GM12872 (cell line): ENCODE data around the gene DSTYK.

Source experiments
- TF ChIP-seq, protein P1 (sequence below): IDR thresholded peaks from 3 replicates; pipeline ENCODE4 v1.5.1; 2011; ENCODE audit warnings: low read depth, mild to moderate bottlenecking, low read length, moderate library complexity; ENCODE audit not compliant: insufficient read depth

DSTYK gene

GRCh38 chr1:205230982-205231381 is 19.5 kb upstream of the DSTYK start:
- TF ChIP-seq, protein P1, sequence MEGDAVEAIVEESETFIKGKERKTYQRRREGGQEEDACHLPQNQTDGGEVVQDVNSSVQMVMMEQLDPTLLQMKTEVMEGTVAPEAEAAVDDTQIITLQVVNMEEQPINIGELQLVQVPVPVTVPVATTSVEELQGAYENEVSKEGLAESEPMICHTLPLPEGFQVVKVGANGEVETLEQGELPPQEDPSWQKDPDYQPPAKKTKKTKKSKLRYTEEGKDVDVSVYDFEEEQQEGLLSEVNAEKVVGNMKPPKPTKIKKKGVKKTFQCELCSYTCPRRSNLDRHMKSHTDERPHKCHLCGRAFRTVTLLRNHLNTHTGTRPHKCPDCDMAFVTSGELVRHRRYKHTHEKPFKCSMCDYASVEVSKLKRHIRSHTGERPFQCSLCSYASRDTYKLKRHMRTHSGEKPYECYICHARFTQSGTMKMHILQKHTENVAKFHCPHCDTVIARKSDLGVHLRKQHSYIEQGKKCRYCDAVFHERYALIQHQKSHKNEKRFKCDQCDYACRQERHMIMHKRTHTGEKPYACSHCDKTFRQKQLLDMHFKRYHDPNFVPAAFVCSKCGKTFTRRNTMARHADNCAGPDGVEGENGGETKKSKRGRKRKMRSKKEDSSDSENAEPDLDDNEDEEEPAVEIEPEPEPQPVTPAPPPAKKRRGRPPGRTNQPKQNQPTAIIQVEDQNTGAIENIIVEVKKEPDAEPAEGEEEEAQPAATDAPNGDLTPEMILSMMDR = no peak

DNA sequence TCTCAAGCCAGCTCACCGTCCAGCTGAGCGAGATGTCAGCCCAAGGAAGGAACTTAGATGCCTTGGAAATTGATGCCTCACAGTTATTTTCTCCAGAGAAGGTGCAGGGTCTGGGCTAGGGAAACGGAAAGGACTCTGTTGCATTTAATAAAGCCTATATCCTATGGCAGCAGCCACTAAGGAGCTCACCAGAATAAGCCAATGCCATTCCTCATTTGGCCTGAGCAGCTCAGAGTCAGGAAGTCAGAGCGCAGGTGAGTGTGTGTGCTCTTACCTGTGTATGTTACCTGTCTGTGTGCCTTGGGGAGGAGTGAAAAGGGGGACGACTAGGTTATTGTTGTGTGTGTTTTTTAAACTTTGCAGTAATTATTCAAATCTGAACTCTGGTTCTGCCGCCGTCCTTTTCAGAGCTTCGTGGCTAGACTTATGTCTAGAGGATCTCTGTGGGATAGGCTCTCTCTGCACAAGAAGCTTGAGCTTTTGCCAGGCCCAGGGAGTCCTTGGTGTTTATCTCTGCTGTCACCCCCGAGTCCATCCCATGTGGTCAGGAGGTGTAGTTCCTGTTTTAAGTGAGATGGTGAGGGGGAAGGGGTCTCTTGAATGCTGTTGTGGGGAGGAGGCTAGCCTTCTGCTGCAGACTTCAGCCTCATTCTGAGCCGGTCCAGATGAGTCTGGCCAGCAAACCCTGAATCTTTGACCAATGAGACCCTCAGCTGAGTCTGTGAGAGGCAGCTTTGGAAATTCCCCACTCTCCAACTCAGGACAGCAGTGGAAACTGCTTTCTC is 18.6 kb upstream of the DSTYK start:
- TF ChIP-seq, protein P1 = no peak

- TF ChIP-seq, protein P1 = 0 out of 3 replicates have a peak, but pooled peaks have one; percentile 19
These were observed 17.9 kb upstream of the DSTYK start for GRCh38 chr1:205229399-205229871.

- TF ChIP-seq, protein P1 = no peak
These were observed 16.6 kb upstream of the DSTYK start for GRCh38 chr1:205228093-205228521.

DNA sequence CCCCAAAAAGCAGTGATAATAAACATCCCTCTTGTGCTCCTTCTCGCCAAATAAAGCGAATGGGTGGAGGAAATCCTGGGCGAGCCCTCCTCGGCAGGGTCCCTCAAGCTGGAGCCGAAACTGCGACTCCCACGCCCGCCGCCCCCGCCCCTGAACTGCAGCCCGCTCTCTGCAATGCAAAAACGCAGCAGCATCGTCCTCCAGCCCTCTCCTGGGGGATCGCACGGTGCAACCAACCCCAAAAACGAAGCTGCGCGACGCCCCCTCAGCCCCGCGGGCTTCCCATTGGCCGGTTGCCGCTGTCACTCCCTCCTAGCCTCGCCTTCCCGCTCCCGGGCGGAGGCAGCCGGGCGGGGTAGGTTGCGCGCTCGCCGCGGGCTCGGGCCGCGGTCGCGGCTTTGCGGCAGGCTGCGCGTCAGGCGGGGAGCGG is 16.1 kb upstream of the DSTYK start, which contains the start of gene TMCC2:
Gene TMCC2 (plus strand): TSS at position 363 of the 430 bp plus-strand sequence. CDS start 619 bp downstream, outside the sequence.
- TF ChIP-seq, protein P1 = no peak

- TF ChIP-seq, protein P1 = no peak
These were observed 15.5 kb upstream of the DSTYK start for GRCh38 chr1:205226868-205227583.
